DOHH2 (cell line): ENCODE measurements around the gene EIF6.

Source experiments
- H3F3A ChIP-seq: fragments of 200-600 bp; sonication (generic), shearing (Covaris generic); 2 replicates; pipeline ENCODE4 v1.6.0; 2016; ENCODE audit warnings: antibody characterized with exemption, mild to moderate bottlenecking; ENCODE audit not compliant: control insufficient read depth, insufficient read depth
- H3K27ac ChIP-seq: fragments of 200-600 bp; sonication (generic); 2 replicates; pipeline ENCODE4 v1.5.1; 2014; ENCODE audit warnings: low read depth, mild to moderate bottlenecking, low read length, moderate library complexity
- H3K27me3 ChIP-seq: fragments of 200-600 bp; sonication (generic); 2 replicates; pipeline ENCODE4 v1.6.1; 2014; ENCODE audit warnings: mild to moderate bottlenecking, low read length, mixed read lengths; ENCODE audit not compliant: control insufficient read depth
- H3K36me3 ChIP-seq: fragments of 200-600 bp; sonication (generic); 2 replicates; pipeline ENCODE4 v1.6.1; 2014; ENCODE audit warnings: mild to moderate bottlenecking, low read length, moderate library complexity, mixed read lengths; ENCODE audit not compliant: control insufficient read depth
- H3K4me1 ChIP-seq: fragments of 200-600 bp; sonication (generic); 2 replicates; pipeline ENCODE4 v1.6.1; 2014; ENCODE audit warnings: mild to moderate bottlenecking, low read length, mixed read lengths; ENCODE audit not compliant: control insufficient read depth
- H3K4me2 ChIP-seq: fragments of 200-600 bp; sonication (generic); 2 replicates; pipeline ENCODE4 v1.6.0; 2014; ENCODE audit warnings: mild to moderate bottlenecking, low read length, moderate library complexity
- H3K4me3 ChIP-seq: fragments of 200-600 bp; sonication (generic); 2 replicates; pipeline ENCODE4 v1.5.1; 2014; ENCODE audit warnings: mild to moderate bottlenecking, low read length, mixed read lengths
- H3K79me2 ChIP-seq: fragments of 200-600 bp; sonication (generic); 2 replicates; pipeline ENCODE4 v1.6.1; 2014; ENCODE audit warnings: mild to moderate bottlenecking, low read length, mixed read lengths; ENCODE audit not compliant: control insufficient read depth
- H3K9me2 ChIP-seq: fragments of 200-600 bp; sonication (generic); replicated peaks from 2 replicates; pipeline ENCODE4 v1.6.1; 2014; ENCODE audit warnings: mild to moderate bottlenecking, low read length, mixed read lengths; ENCODE audit not compliant: control insufficient read depth
- H3K9me3 ChIP-seq: fragments of 200-600 bp; sonication (generic); 2 replicates; pipeline ENCODE4 v1.6.1; 2014; ENCODE audit warnings: antibody characterized with exemption, low read length, mixed read lengths; ENCODE audit not compliant: control insufficient read depth, insufficient read depth
- H4K20me1 ChIP-seq: fragments of 200-600 bp; sonication (generic); 2 replicates; pipeline ENCODE4 v1.6.0; 2014; ENCODE audit warnings: low read depth, mild to moderate bottlenecking, antibody characterized with exemption, low read length, moderate library complexity; ENCODE audit not compliant: control insufficient read depth, insufficient read depth
- CTCF ChIP-seq: fragments of 200-600 bp; sonication (generic); IDR thresholded peaks from one replicate; pipeline ENCODE4 v1.5.1; 2014; ENCODE audit warnings: antibody characterized with exemption, mild to moderate bottlenecking, low read depth, low read length; ENCODE audit not compliant: poor library complexity, severe bottlenecking
- EZH2phosphoT487 ChIP-seq: fragments of 200-600 bp; sonication (generic); IDR thresholded peaks from 2 replicates; pipeline ENCODE4 v1.6.1; 2017; ENCODE audit warnings: borderline replicate concordance, mild to moderate bottlenecking, antibody characterized with exemption, low read length, moderate library complexity, mixed read lengths

The EIF6 gene

GRCh38 chr20:35277531-35278395 lies 6.8 kb downstream of the EIF6 start, which contains the start of gene MMP24OS:
MMP24OS (minus strand) TSS chr20:35278122; CDS start chr20:35277929, 193 bp downstream.
- peaks cover 14% of the 10 kb centered on the region for H3K4me1 ChIP-seq
- peaks cover 11% of the 10 kb centered on the region; the same call in 1 of the 2 replicates for H4K20me1 ChIP-seq
- no peaks in the 10 kb centered on the region for H3K9me2 ChIP-seq
- H3K27ac ChIP-seq: peak within 1 kb of the TSS; percentile 74
- peak within 1 kb of the TSS; percentile 95 for H3K4me2 ChIP-seq
- no peaks in the 10 kb centered on the region for H3K9me3 ChIP-seq
- H3K36me3 ChIP-seq: peaks cover 62% of the 10 kb centered on the region
- no peaks in the 10 kb centered on the region for H3K27me3 ChIP-seq
- H3F3A ChIP-seq: peaks cover 19% of the 10 kb centered on the region
- TF ChIP-seq CTCF (peak; percentile 50), EZH2phosphoT487 (no peak)
- H3K4me3 ChIP-seq: peak within 1 kb of the TSS; percentile 98
- peaks cover 37% of the 10 kb centered on the region for H3K79me2 ChIP-seq

- Histone ChIP-seq H3K27ac (peak overlapping the region; percentile 74), H3K9me2 (no peaks in the 10 kb centered on the region), H3K36me3 (peaks cover 55% of the 10 kb centered on the region)
These were observed 7.4 kb downstream of the EIF6 start for GRCh38 chr20:35277127-35277526.

GRCh38 chr20:35276408-35276807 lies 8.2 kb downstream of the EIF6 start:
- Histone ChIP-seq H3K4me2 (peak overlapping the region; percentile 95), H3F3A (peaks cover 17% of the 10 kb centered on the region), H3K36me3 (peaks cover 48% of the 10 kb centered on the region), H3K27me3 (no peaks in the 10 kb centered on the region), H3K4me1 (peaks cover 14% of the 10 kb centered on the region), H3K79me2 (peaks cover 23% of the 10 kb centered on the region), H3K9me3 (no peaks in the 10 kb centered on the region), H3K9me2 (no peaks in the 10 kb centered on the region), H3K27ac (no peak overlapping the region), H4K20me1 (peaks cover 5% of the 10 kb centered on the region; the same call in 1 of the 2 replicates), H3K4me3 (peak overlapping the region; percentile 98)
- TF ChIP-seq CTCF: no peak
- TF ChIP-seq EZH2phosphoT487: no peak

More at GRCh38 chr20:35277127-35277526, 7.4 kb downstream of the EIF6 start:
- H3K4me1 ChIP-seq: peaks cover 14% of the 10 kb centered on the region
- no peaks in the 10 kb centered on the region for H3K9me3 ChIP-seq
- no peak for TF ChIP-seq CTCF
- no peak for TF ChIP-seq EZH2phosphoT487
- H3K4me2 ChIP-seq: peak overlapping the region; percentile 95
- H3K27me3 ChIP-seq: no peaks in the 10 kb centered on the region
- H4K20me1 ChIP-seq: peaks cover 7% of the 10 kb centered on the region; the same call in 1 of the 2 replicates
- peak overlapping the region; percentile 98 for H3K4me3 ChIP-seq
- H3K79me2 ChIP-seq: peaks cover 31% of the 10 kb centered on the region
- H3F3A ChIP-seq: peaks cover 19% of the 10 kb centered on the region
